Measurements from ENCODE around the gene CDH15. TPM values are rescaled to one million over a fixed set of nuclear protein-coding genes. Genes with fewer than 3 reads are reported as not detected.

CDH15 gene
- polyA plus RNA-seq, 1 donor from 2014 or later: not detected

DNA sequence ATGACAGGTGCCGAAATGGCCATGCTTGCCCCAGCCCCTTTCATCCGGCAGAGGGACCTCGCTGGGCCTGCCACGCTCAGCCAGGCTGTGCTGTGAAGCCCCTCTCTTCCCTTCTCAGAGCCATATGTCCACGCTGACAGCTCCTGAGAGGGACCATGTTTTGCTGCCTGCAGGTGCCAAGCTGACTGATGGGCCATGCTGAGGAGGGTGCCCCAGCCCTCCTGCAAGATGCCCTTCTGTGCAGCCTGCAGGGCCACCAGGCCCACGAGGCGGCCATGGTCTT is 33.1 kb upstream of the CDH15 start:
- no peaks in the 10 kb centered on the region for H3K9me2 ChIP-seq (ENCODE audit: insufficient read depth, low read length)
- no peak overlapping the region for H3K9ac ChIP-seq (ENCODE audit: low read length)
- H3K4me3 ChIP-seq (ENCODE audit: low read length): no peak overlapping the region
- H3K9me3 ChIP-seq (ENCODE audit: low read length): no peaks in the 10 kb centered on the region
- H3F3A ChIP-seq (ENCODE audit: insufficient read depth, low read length, poor library complexity, severe bottlenecking): no peaks in the 10 kb centered on the region
- no peaks in the 10 kb centered on the region for H3K36me3 ChIP-seq (ENCODE audit: insufficient read depth, low read length)
- no peak overlapping the region for H3K27ac ChIP-seq (ENCODE audit: low read length)
- no peaks in the 10 kb centered on the region for H4K20me1 ChIP-seq (ENCODE audit: insufficient read depth)
- H2AFZ ChIP-seq (ENCODE audit: low read depth, low read length): no peak overlapping the region
- no peak for TF ChIP-seq RAD21 (conservative IDR thresholded peaks at IDR 0.05)
- H3K27me3 ChIP-seq (ENCODE audit: insufficient read depth, low read depth, low read length): no peaks in the 10 kb centered on the region
- H3K4me2 ChIP-seq (ENCODE audit: low read length): no peak overlapping the region
- H3K79me2 ChIP-seq (replicated peaks; ENCODE audit: insufficient read depth, low read length): no peaks in the 10 kb centered on the region

DNA sequence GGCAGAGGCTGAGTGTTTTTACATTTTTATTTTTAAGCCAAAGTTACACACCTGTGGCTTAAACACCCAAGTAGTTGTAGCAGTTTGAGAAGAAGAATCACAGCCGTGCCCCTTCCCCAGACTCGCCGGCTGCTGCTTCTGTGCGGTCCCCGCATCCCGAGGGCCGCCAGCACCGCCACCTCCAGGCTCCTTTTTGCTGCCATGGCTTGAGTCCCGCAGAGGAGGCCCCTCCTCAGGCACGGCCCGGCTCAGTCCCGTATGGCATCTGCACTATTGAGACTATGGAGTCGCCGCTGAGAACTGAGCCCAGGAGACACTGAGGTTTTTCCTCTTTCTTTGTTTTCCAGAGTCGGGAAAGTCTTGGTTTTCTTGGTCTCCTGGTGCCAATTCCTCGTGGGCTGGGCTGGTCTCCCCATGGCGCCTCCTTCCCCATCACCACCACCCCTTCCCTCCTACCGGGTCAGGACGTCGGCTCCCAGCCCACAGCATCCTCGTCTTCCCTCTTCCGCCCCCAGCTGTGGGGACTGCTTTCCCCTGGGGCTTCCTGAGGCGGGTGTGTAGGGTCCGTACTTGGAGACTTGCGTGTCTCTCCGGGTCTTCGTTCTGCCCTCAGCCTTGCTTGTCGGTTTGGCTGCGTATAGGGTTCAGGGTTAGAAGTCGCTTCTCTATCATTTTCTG is 32.6 kb upstream of the CDH15 start:
- H3K9me2 ChIP-seq (ENCODE audit: insufficient read depth, low read length): no peaks in the 10 kb centered on the region
- no peak for TF ChIP-seq POLR2AphosphoS5 (IDR thresholded peaks at IDR 0.05)
- no peak for TF ChIP-seq EZH2 (IDR thresholded peaks at IDR 0.05; ENCODE audit: borderline replicate concordance, insufficient read depth, low read length, poor library complexity, severe bottlenecking)
- TF ChIP-seq EP300 (conservative IDR thresholded peaks at IDR 0.05; ENCODE audit: poor library complexity, severe bottlenecking): no peak
- TF ChIP-seq RAD21 (conservative IDR thresholded peaks at IDR 0.05): no peak
- TF ChIP-seq, protein P1, sequence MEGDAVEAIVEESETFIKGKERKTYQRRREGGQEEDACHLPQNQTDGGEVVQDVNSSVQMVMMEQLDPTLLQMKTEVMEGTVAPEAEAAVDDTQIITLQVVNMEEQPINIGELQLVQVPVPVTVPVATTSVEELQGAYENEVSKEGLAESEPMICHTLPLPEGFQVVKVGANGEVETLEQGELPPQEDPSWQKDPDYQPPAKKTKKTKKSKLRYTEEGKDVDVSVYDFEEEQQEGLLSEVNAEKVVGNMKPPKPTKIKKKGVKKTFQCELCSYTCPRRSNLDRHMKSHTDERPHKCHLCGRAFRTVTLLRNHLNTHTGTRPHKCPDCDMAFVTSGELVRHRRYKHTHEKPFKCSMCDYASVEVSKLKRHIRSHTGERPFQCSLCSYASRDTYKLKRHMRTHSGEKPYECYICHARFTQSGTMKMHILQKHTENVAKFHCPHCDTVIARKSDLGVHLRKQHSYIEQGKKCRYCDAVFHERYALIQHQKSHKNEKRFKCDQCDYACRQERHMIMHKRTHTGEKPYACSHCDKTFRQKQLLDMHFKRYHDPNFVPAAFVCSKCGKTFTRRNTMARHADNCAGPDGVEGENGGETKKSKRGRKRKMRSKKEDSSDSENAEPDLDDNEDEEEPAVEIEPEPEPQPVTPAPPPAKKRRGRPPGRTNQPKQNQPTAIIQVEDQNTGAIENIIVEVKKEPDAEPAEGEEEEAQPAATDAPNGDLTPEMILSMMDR (IDR thresholded peaks at IDR 0.05; ENCODE audit: poor library complexity, severe bottlenecking): no peak
- no peak for TF ChIP-seq TAF1 (IDR thresholded peaks at IDR 0.05; ENCODE audit: low read depth)
- TF ChIP-seq MXI1 (conservative IDR thresholded peaks at IDR 0.05; ENCODE audit: poor library complexity, severe bottlenecking): no peak
- TF ChIP-seq SMC3 (conservative IDR thresholded peaks at IDR 0.05; ENCODE audit: poor library complexity): no peak
- TF ChIP-seq, protein P2, sequence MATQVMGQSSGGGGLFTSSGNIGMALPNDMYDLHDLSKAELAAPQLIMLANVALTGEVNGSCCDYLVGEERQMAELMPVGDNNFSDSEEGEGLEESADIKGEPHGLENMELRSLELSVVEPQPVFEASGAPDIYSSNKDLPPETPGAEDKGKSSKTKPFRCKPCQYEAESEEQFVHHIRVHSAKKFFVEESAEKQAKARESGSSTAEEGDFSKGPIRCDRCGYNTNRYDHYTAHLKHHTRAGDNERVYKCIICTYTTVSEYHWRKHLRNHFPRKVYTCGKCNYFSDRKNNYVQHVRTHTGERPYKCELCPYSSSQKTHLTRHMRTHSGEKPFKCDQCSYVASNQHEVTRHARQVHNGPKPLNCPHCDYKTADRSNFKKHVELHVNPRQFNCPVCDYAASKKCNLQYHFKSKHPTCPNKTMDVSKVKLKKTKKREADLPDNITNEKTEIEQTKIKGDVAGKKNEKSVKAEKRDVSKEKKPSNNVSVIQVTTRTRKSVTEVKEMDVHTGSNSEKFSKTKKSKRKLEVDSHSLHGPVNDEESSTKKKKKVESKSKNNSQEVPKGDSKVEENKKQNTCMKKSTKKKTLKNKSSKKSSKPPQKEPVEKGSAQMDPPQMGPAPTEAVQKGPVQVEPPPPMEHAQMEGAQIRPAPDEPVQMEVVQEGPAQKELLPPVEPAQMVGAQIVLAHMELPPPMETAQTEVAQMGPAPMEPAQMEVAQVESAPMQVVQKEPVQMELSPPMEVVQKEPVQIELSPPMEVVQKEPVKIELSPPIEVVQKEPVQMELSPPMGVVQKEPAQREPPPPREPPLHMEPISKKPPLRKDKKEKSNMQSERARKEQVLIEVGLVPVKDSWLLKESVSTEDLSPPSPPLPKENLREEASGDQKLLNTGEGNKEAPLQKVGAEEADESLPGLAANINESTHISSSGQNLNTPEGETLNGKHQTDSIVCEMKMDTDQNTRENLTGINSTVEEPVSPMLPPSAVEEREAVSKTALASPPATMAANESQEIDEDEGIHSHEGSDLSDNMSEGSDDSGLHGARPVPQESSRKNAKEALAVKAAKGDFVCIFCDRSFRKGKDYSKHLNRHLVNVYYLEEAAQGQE (IDR thresholded peaks at IDR 0.05; ENCODE audit: borderline replicate concordance): no peak
- no peaks in the 10 kb centered on the region for H4K20me1 ChIP-seq (ENCODE audit: insufficient read depth)
- H3F3A ChIP-seq (ENCODE audit: insufficient read depth, low read length, poor library complexity, severe bottlenecking): no peaks in the 10 kb centered on the region
- H3K27me3 ChIP-seq (ENCODE audit: insufficient read depth, low read depth, low read length): no peaks in the 10 kb centered on the region
- H3K9ac ChIP-seq (ENCODE audit: low read length): no peak overlapping the region
- H3K4me3 ChIP-seq (ENCODE audit: low read length): no peak overlapping the region
- no peak overlapping the region for H3K4me2 ChIP-seq (ENCODE audit: low read length)
- no peaks in the 10 kb centered on the region for H3K36me3 ChIP-seq (ENCODE audit: insufficient read depth, low read length)
- no peak overlapping the region for H2AFZ ChIP-seq (ENCODE audit: low read depth, low read length)
- H3K9me3 ChIP-seq (ENCODE audit: low read length): no peaks in the 10 kb centered on the region
- H3K79me2 ChIP-seq (replicated peaks; ENCODE audit: insufficient read depth, low read length): no peaks in the 10 kb centered on the region
- H3K27ac ChIP-seq (ENCODE audit: low read length): no peak overlapping the region

Measured in neural cell (in vitro differentiated cells).